GM12873 (cell line): ENCODE measurements around the gene DPP6.
A peak's percentile ranks its signal among the peaks of the same experiment; 100 is the strongest.

Source experiments
- TF ChIP-seq, protein P1 (sequence below): IDR thresholded peaks from 2 replicates; pipeline ENCODE4 v1.5.1; 2012; ENCODE audit warnings: low read depth, mild to moderate bottlenecking, moderate library complexity, low read length, control low read depth; ENCODE audit not compliant: insufficient read depth; ENCODE audit errors: missing control alignments

The DPP6 gene

DNA sequence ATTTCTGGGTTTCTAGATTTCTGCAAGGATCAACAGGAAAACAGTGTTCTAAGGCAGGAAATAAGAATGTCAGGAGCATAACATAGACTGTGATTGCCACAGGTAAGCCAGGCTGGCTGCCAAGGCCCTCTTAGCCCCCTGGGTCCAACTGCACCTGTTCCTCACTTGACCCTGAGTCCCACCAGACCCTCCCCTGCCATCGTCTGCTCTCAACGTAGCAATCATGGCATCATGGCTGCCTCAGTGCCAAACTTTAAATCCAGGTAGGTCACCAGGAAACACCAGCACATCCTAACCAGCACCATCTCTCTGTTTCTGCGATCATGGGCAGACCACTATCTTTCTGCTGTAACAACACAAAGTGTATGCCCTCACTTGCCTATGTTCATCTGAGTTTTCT is 683.6 kb downstream of the DPP6 start:
- TF ChIP-seq, protein P1, sequence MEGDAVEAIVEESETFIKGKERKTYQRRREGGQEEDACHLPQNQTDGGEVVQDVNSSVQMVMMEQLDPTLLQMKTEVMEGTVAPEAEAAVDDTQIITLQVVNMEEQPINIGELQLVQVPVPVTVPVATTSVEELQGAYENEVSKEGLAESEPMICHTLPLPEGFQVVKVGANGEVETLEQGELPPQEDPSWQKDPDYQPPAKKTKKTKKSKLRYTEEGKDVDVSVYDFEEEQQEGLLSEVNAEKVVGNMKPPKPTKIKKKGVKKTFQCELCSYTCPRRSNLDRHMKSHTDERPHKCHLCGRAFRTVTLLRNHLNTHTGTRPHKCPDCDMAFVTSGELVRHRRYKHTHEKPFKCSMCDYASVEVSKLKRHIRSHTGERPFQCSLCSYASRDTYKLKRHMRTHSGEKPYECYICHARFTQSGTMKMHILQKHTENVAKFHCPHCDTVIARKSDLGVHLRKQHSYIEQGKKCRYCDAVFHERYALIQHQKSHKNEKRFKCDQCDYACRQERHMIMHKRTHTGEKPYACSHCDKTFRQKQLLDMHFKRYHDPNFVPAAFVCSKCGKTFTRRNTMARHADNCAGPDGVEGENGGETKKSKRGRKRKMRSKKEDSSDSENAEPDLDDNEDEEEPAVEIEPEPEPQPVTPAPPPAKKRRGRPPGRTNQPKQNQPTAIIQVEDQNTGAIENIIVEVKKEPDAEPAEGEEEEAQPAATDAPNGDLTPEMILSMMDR, result no peak

DNA sequence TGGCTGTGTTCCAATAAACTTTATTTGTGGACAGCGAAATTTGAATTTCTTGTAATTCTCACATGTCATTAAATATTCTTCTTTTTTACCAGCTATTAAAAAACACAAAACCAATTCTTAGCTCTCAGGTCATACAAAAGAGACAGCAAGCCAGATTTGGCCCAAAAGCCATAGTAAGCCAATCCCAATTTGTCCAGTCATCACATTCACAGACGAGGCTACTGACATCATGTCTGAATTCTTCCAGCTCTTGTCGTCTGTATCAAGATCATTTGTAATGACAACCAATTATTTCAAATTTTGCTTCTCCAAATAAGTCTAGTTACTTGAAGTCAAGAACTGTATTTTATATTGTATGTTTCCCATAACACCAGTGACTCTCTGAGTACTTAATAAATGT is 684.2 kb downstream of the DPP6 start:
- TF ChIP-seq, protein P1, result no peak

- TF ChIP-seq, protein P1, result no peak
Measured at GRCh38 chr7:154738216-154738615, 686.0 kb downstream of the DPP6 start.

DNA sequence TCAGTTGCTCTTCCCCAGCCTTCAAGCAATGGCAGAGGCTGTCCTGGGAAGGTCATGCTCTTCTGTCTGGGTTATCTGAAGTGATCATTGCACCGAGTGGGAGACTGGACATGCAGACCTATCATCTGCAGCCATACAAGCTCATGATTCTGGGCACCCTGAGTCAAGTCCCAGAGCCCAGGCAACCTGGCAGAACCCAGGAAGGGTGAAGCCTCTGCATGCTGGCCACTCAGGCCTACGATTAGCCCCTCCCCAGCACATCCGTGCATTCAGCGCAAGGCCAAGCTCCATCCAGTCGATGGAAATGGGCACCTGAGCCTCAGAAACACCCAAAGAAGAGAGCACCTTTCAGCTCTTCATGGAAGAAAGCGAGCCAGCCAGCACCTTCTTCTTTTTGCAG is 688.9 kb downstream of the DPP6 start:
- TF ChIP-seq, protein P1, result no peak

- TF ChIP-seq, protein P1, result no peak
Measured at GRCh38 chr7:154743206-154743605, 691.0 kb downstream of the DPP6 start.

DNA sequence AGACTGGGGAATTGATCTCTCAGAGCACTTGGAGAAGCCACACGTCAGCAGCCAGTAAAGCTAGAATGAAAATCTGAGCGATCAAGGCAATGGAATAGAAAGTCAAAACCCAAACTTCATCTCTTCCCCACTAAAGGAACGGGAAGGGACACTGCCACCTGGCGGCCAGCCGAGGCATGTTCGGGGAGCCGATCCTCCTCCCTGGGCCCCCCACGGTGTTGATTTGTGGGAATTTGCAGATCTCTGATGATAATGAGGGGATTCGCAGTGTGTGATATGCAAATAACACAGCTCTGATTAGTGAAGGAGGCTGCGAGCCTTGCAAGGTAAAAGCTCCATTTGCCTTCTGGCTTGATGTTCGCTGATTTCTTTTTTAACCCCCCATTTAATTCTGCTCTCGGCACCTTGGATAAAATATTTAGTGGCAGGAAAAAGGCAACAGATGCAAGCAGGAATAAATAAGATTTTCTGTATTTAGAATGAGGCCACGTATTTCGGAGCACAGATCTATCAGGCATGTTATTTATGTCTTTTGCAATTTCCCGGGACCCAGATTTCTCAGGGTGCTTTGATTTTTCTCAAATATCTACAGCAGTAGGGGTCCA is 692.2 kb downstream of the DPP6 start:
- TF ChIP-seq, protein P1, result peak; percentile 96

GRCh38 chr7:154744861-154745258 is 692.7 kb downstream of the DPP6 start:
- TF ChIP-seq, protein P1, result no peak
